IMR-90 (cell line): ENCODE measurements around the gene MLLT3.

Source experiments
- BHLHE40 ChIP-seq: fragments of 150-350 bp; IDR thresholded peaks from 2 replicates; pipeline ENCODE4 v1.6.1; 2016; ENCODE audit warnings: mild to moderate bottlenecking, low read depth, low read length
- CTCF ChIP-seq: conservative IDR thresholded peaks from 2 replicates; pipeline ENCODE4 v1.5.1; 2012; ENCODE audit warnings: mild to moderate bottlenecking, low read depth, low read length, improper control_type of control experiment
- MAFK ChIP-seq: IDR thresholded peaks from 2 replicates; pipeline ENCODE4 v1.6.1; 2012; ENCODE audit warnings: low read depth, low read length, improper control_type of control experiment
- NFE2L2 ChIP-seq: fragments of 150-350 bp; IDR thresholded peaks from 2 replicates; pipeline ENCODE4 v1.6.1; 2016; ENCODE audit warnings: low read depth, mild to moderate bottlenecking, low read length
- POLR2A ChIP-seq: IDR thresholded peaks from 2 replicates; pipeline ENCODE4 v1.6.1; 2012; ENCODE audit warnings: mild to moderate bottlenecking, low read depth, low read length
- SMC3 ChIP-seq: fragments of 150-350 bp; IDR thresholded peaks from 2 replicates; pipeline ENCODE4 v1.6.1; 2016; ENCODE audit warnings: low read depth, mild to moderate bottlenecking, antibody characterized with exemption, low read length, moderate library complexity

GRCh38 chr9:20551236-20551635, 71.1 kb downstream of the MLLT3 start:
- TF ChIP-seq NFE2L2, result no peak
- no peak for TF ChIP-seq CTCF
- no peak for TF ChIP-seq POLR2A
- no peak for TF ChIP-seq MAFK
- no peak for TF ChIP-seq SMC3
- no peak for TF ChIP-seq BHLHE40
